Central memory CD8-positive, alpha-beta T cell (primary cell): ENCODE measurements around the gene UTP4.

ENCODE experiments used
- ATAC-seq: fragments of 150-1000 bp; cut with Tn5 transposase; replicated peaks from 2 replicates; pipeline ENCODE4 v1.10.0; 2022; ENCODE audit warnings: mild to moderate bottlenecking, moderate FRiP score, moderate number of reproducible peaks; ENCODE audit not compliant: poor library complexity, severe bottlenecking; ENCODE audit errors: extremely low read depth
- DNase-seq, 2 donors: peaks; one replicate each; pipeline ENCODE4 v3.0.0; 2021; ENCODE audit warnings: low spot score in 2 of 2
- H3K27ac Mint-ChIP-seq: one replicate; pipeline ENCODE4 v1.8.0; 2022; ENCODE audit warnings: low read depth, mild to moderate bottlenecking, moderate library complexity, mixed read lengths
- H3K27me3 Mint-ChIP-seq: one replicate; pipeline ENCODE4 v1.8.0; 2022; ENCODE audit warnings: mixed read lengths
- H3K36me3 Mint-ChIP-seq: one replicate; pipeline ENCODE4 v1.8.0; 2022; ENCODE audit warnings: mild to moderate bottlenecking, moderate library complexity, mixed read lengths; ENCODE audit not compliant: insufficient read depth
- H3K4me1 Mint-ChIP-seq: one replicate; pipeline ENCODE4 v1.8.0; 2022; ENCODE audit warnings: mixed read lengths
- H3K4me3 Mint-ChIP-seq: one replicate; pipeline ENCODE4 v1.8.0; 2022; ENCODE audit warnings: mild to moderate bottlenecking, moderate library complexity, mixed read lengths
- H3K9me3 Mint-ChIP-seq: one replicate; pipeline ENCODE4 v1.8.0; 2022; ENCODE audit warnings: mixed read lengths

Gene UTP4

DNA sequence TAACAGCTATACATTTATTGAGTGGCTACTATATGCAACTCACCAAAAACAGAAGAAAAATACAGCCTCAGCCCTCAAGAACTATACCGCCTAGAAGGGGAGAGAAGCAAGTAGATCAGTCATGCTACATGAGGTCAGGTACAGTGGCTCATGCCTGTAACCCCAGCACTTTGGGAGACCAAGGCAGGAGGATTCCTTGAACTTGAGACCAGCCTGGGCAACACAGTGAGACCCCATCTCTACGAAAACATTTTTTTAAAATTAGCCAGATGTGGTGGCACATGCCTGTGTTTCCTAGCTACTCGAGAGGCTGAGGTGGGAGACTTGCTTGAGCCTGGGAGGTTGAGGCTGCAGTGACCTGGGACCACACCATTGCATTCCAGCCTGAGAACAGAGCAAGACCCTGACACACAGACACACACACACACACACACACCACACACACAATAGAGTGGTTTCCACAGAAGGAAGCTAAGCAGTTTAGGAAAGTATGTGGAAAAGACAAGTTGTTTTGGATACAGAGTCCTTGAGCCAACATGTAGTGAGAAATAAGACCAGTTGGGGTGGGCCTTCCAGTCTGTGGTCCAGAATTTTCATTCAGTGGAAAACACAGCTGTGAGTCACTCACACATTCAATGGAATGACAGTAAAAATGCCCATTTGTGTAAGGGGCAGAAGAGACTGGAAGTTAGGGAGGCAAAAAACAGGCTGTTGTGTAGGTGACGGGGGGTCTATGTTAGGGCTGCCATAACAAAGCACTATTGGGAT, 43.8 kb downstream of the UTP4 start:
- no peak for DNase-seq
- H3K27ac Mint-ChIP-seq: no peak overlapping the region
- H3K36me3 Mint-ChIP-seq: no peaks in the 10 kb centered on the region
- no peak overlapping the region for H3K4me3 Mint-ChIP-seq
- peaks cover 8% of the 10 kb centered on the region for H3K4me1 Mint-ChIP-seq
- H3K27me3 Mint-ChIP-seq: no peaks in the 10 kb centered on the region
- no peak for ATAC-seq
- no peaks in the 10 kb centered on the region for H3K9me3 Mint-ChIP-seq

DNA sequence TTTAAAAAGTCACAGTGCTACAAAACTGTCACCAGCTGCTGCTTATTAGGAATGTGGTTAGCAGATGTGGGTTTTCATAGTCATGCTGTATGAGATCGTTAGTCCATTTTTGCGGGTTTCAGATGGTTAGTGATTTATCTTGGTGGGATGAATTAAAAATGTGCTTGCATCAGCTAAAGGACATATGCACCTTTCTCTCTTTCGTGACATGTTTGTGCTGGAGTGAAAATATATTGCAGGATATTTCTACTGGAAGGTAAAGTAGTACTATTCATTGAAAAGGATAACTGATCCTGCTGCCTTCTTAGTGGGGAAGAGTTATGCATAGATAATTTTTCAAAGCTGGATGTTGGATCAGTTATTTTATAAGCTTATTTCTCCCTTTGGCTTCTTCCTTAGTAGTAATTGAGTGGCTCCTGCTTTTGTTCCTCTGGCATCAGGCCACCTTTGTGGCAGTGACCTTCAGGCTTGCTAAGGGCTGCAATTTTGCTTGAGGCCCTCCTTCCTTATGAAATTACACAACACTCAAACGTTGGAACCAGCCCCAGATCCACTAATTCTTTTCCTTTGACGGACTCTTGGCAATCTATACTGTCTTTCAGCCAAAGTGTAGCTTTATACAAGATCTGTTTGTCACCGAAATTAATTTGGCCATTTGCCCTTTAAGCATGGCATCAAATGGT, 47.0 kb downstream of the UTP4 start:
- ATAC-seq: no peak

GRCh38 chr16:69180011-69180338, 47.5 kb downstream of the UTP4 start:
- peaks cover 13% of the 10 kb centered on the region for H3K4me1 Mint-ChIP-seq
- no peaks in the 10 kb centered on the region for H3K36me3 Mint-ChIP-seq
- no peaks in the 10 kb centered on the region for H3K9me3 Mint-ChIP-seq
- ATAC-seq (no peak), DNase-seq (no peak)
- H3K4me3 Mint-ChIP-seq: no peak overlapping the region
- no peak overlapping the region for H3K27ac Mint-ChIP-seq
- H3K27me3 Mint-ChIP-seq: no peaks in the 10 kb centered on the region

More for the DNA sequence above, 47.0 kb downstream of the UTP4 start:
- no peaks in the 10 kb centered on the region for H3K36me3 Mint-ChIP-seq
- peaks cover 8% of the 10 kb centered on the region for H3K4me1 Mint-ChIP-seq
- no peak for DNase-seq
- H3K9me3 Mint-ChIP-seq: no peaks in the 10 kb centered on the region
- no peak overlapping the region for H3K27ac Mint-ChIP-seq
- no peaks in the 10 kb centered on the region for H3K27me3 Mint-ChIP-seq
- no peak overlapping the region for H3K4me3 Mint-ChIP-seq

DNA sequence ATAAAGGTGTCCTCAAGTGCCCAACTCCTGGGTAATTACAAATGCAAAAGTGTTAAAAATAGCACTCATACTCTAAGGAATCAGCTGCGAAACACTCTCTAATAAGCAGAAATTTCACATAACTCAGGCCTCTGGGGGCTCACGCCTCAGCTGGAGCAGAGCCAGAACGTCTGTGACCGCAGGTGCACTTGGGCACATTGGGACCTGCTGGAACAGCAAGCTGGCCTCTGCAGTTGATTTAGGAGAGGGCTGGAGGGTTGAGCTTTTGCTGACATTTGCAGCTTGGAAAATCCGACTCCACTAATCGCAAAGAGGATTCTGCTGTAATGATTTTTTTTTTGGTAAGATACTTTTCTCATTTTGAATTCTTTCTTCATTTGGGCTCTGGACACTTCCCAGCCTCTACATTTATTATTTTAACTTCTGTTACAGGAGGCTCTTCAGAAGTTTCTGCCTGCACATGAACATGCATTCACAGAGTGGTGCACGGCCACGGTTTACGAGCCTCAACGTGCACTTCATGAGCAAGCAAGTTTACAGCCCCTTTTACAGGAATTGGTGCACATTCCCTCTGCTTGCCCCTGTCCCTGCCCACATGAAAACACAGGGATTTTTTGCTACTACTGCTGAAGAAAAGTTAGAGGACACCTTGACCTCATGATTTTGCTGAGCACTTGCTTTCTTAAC, 50.4 kb downstream of the UTP4 start:
- H3K27me3 Mint-ChIP-seq: no peaks in the 10 kb centered on the region
- ATAC-seq: no peak
- no peak overlapping the region for H3K27ac Mint-ChIP-seq
- H3K36me3 Mint-ChIP-seq: peaks cover 7% of the 10 kb centered on the region
- DNase-seq: no peak
- H3K9me3 Mint-ChIP-seq: no peaks in the 10 kb centered on the region
- H3K4me1 Mint-ChIP-seq: peaks cover 23% of the 10 kb centered on the region
- H3K4me3 Mint-ChIP-seq: no peak overlapping the region

GRCh38 chr16:69186642-69187445, 54.4 kb downstream of the UTP4 start, which contains the start of gene SNTB2:
TSS of gene SNTB2 (plus strand) at chr16:69187164. CDS start at chr16:69187167, 3 bp downstream.
- ATAC-seq: peak; percentile 87
- peaks cover 12% of the 10 kb centered on the region for H3K36me3 Mint-ChIP-seq
- H3K27ac Mint-ChIP-seq: peak within 1 kb of the TSS; percentile 96
- H3K9me3 Mint-ChIP-seq: no peaks in the 10 kb centered on the region
- DNase-seq: peak; percentile 67 to 70
- peak within 1 kb of the TSS; percentile 100 for H3K4me3 Mint-ChIP-seq
- no peaks in the 10 kb centered on the region for H3K27me3 Mint-ChIP-seq
- H3K4me1 Mint-ChIP-seq: peaks cover 42% of the 10 kb centered on the region

GRCh38 chr16:69187446-69188235, 55.2 kb downstream of the UTP4 start:
- DNase-seq (peak; percentile 18 to 35), ATAC-seq (peak; percentile 21)
- Mint-ChIP-seq H3K4me1 (peaks cover 50% of the 10 kb centered on the region), H3K36me3 (peaks cover 12% of the 10 kb centered on the region), H3K27ac (peak overlapping the region; percentile 69), H3K4me3 (peak overlapping the region; percentile 100), H3K27me3 (no peaks in the 10 kb centered on the region), H3K9me3 (no peaks in the 10 kb centered on the region)

- H3K4me1 Mint-ChIP-seq: peaks cover 55% of the 10 kb centered on the region
- H3K9me3 Mint-ChIP-seq: no peaks in the 10 kb centered on the region
- peak overlapping the region; percentile 69 for H3K27ac Mint-ChIP-seq
- peak overlapping the region; percentile 100 for H3K4me3 Mint-ChIP-seq
- no peak for DNase-seq
- peaks cover 12% of the 10 kb centered on the region for H3K36me3 Mint-ChIP-seq
- H3K27me3 Mint-ChIP-seq: no peaks in the 10 kb centered on the region
- peak; percentile 30 for ATAC-seq
Measured at GRCh38 chr16:69188236-69188549, 55.7 kb downstream of the UTP4 start.

GRCh38 chr16:69188716-69189115, 56.3 kb downstream of the UTP4 start:
- ATAC-seq (no peak), DNase-seq (no peak)
- Mint-ChIP-seq H3K36me3 (peaks cover 12% of the 10 kb centered on the region), H3K4me1 (peaks cover 56% of the 10 kb centered on the region), H3K27ac (peak overlapping the region; percentile 69), H3K9me3 (no peaks in the 10 kb centered on the region), H3K27me3 (no peaks in the 10 kb centered on the region), H3K4me3 (peak overlapping the region; percentile 100)

DNA sequence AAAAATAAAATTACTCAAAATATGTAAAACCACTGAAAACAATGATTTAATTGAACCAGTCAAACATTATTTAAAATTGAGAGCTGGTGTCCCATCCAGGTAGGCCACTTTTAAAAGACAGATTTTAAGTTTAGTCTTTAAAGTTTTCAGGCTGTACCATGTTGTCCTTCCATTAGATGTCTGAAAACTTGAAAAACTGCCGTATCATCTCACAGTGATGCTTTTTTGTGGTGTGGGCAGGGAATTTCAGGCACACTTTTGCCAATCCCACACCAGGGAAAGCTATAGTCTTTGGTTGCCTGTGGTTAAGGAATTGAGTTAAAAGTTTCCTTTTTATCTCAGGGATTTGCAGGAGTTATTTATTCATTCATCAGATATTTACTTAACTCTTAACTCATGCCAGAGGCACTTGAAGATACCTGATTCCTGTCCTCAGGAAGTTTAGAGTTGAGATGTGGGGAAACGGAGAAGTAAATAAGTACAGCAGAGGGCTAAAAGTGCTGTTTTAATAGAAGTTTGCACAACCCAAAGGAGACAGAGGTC, 57.7 kb downstream of the UTP4 start:
- peak overlapping the region; percentile 37 for H3K4me3 Mint-ChIP-seq

DNA sequence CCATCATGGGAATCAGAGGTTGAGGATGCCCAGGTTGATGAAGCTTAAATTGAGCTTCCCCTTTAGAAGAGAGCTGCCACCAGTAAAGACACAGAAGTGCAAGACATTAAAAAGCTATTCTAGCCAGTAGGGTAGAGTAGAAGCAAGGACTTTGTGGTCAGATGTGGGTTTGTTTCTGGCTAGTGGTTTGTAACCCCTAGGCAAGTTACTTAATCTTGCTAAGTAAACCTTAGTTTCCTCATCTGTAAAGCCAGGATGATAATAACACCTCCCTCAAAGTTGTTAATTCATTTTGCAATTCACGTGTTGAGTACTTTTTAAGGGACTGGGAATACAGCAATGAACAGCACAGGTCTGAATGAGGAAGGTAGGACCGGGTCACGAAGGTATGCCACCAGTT, 58.1 kb downstream of the UTP4 start:
- ATAC-seq: no peak
- peak overlapping the region; percentile 50 for H3K4me3 Mint-ChIP-seq
- H3K36me3 Mint-ChIP-seq: peaks cover 12% of the 10 kb centered on the region
- H3K9me3 Mint-ChIP-seq: no peaks in the 10 kb centered on the region
- peaks cover 61% of the 10 kb centered on the region for H3K4me1 Mint-ChIP-seq
- H3K27me3 Mint-ChIP-seq: no peaks in the 10 kb centered on the region
- peak overlapping the region; percentile 67 for H3K27ac Mint-ChIP-seq
- DNase-seq: no peak

More for the DNA sequence above, 57.7 kb downstream of the UTP4 start:
- H3K36me3 Mint-ChIP-seq: peaks cover 12% of the 10 kb centered on the region
- peak overlapping the region; percentile 67 for H3K27ac Mint-ChIP-seq
- DNase-seq: no peak
- no peak for ATAC-seq
- H3K9me3 Mint-ChIP-seq: no peaks in the 10 kb centered on the region
- no peaks in the 10 kb centered on the region for H3K27me3 Mint-ChIP-seq
- H3K4me1 Mint-ChIP-seq: peaks cover 61% of the 10 kb centered on the region

- peaks cover 12% of the 10 kb centered on the region for H3K36me3 Mint-ChIP-seq
- H3K4me3 Mint-ChIP-seq: peak overlapping the region; percentile 50
- no peaks in the 10 kb centered on the region for H3K27me3 Mint-ChIP-seq
- DNase-seq (no peak), ATAC-seq (no peak)
- H3K9me3 Mint-ChIP-seq: no peaks in the 10 kb centered on the region
- H3K4me1 Mint-ChIP-seq: peaks cover 61% of the 10 kb centered on the region
- peak overlapping the region; percentile 67 for H3K27ac Mint-ChIP-seq
Measured at GRCh38 chr16:69191136-69191535, 58.7 kb downstream of the UTP4 start.
